Measurements from ENCODE around the gene LCT.
"Not testable (repeated sequence)": the region's sequence is repeated elsewhere in the genome, so short reads cannot be mapped to it uniquely, and the experiment has no call there.

The LCT gene

DNA sequence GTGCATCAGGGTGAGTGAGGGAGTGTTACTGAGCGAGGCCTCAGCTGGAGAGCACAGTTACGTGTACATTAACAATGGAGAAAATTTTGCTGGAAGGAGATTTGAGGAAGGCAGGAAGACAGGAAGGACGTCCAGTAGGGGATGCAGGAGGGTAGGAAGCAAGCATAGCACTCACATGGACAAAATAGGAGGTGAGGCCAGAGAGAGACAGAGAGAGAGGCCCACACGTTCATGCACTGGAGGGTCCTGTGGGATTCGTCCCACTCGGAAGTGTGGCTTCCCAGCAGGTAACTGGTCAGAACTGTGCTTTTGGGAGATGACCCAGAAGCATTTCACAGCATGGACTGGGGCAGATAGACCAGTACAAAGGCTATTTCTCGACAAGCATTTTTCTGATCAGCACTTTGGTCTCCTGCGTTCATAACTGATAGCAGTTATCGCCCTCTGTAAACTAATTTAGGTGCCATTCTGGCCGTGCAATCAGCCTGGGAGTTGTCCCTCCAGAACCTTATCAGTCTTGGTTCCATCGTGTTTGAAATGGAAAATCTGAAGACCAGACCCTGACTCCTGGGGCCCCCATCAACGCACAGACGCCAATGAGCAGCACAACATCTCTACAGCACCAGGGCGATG, 5.7 kb downstream of the LCT start:
- DNase-seq, result no peak

DNA sequence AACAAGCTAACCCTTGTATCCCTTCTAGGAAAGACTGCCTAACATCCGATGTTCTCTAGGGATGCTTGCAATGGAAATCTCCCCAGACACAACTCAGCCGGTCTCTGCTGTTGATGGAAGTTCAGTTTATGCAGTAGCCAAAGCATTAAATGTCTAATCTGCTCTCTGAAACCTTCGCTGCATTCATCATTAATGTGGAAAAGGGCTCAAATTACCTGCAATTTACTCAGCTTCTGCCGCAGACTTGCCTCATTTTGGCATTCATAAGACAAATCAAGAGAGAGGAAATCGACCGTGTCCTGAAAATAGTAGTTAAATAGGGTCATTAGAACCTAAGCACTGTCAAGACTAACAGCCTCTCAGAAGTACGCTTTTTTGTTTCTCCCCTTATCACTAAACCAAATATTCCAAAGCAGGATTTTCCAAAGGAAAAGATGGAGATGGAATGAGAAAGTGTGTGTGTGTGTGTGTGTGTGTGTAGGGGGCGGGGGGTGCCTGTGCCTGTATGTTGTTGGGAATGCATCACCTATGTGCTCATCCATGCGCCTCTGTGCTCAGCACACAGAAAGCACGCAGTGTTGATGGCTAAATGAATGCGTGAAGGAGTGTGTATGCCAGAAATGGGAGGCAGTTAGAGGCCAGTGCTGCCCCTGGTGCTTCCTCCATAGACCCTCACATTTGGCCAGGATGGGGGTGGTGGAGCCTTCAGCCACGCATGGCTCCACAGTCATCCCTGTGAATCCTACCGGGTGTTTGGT, 7.4 kb downstream of the LCT start:
- no peak for DNase-seq

DNA sequence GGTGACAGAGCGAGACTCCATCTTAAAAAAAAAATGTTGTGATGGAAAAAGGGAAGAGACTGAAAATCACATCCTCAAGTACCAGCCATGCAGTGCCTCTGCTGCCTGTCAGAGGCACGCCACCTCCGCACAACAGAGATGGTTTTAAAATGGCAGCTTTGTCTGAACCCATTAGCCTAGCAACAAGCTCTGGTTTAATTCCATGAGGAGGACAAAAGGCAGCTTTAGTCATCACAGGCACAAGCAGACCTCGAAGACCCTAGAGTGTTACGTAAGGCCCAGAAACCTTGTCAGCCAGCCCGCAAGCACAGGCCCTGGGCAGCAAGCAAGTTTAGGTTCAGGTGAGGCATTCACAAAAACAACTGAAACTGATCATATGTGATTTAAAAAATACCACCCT, 10.4 kb downstream of the LCT start:
- no peak for DNase-seq

DNA sequence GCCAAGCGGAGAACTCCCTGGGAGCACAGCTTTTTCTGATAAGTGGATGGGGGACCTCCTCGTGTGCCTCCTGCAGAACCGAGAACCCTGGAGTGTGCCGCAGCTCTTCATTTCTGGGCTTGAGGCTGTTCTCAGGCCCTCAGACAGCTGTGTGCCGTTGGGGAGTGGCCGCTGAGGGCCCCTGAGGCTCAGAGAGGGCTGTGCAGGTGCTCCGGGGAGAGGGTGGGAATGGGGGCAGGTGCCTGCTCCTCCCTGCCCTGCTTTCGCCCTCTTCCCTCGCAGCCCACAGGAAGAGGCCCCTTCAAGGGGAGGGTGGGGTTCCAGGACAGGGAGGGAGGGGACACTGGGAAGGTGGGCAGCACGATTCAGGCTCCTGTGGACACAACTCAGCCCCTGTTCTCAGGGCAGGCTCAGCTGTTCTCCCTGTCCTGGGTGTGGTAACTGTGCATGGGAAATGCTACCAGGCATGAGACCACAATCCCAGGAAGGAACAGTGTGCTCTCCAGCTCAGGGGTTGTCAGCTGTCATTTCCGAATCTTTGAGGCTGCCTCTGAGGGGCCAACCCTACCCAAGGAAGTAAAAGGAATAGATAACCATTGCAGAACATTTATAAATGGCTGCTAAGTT, 11.3 kb downstream of the LCT start:
- DNase-seq, result no peak

DNA sequence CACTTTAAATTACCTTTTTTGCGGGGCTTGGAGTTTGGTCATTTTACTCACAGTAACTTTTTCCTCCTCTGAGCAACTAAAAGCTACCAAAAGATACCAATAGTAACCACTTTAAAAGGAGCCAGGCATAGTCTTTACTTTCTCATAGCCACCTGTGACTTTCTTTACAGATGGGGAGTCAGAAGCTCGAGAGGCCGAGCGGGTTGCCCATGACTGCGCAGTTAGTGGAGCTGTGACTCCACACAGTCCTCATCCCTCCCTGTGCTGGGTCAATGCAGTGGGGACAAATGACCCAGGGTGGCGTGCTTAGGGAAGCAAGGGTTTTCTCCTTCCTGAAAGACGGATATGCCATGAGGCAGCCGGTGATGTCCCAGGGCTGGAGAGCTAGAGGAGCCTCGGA, 11.9 kb downstream of the LCT start:
- DNase-seq, result no peak

DNA sequence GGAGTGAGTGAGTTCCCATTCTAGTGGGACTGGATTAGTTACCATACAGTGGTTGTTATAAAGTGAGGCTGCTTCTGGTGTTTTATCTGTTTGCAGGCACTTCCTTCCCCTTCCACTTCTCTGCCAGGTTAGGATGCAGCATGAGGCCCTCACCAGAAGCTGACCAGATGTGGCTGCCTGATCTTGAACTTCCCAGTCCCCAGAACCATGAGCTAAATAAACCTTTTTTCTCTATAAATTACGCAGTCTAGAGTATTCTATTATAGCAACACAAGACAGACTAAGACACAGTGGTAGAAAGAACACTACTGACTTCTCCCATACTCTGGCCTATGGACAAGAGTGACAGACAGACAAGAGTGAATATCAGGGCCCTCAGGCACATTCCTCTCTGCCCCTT, 14.1 kb downstream of the LCT start:
- DNase-seq, result no peak

DNA sequence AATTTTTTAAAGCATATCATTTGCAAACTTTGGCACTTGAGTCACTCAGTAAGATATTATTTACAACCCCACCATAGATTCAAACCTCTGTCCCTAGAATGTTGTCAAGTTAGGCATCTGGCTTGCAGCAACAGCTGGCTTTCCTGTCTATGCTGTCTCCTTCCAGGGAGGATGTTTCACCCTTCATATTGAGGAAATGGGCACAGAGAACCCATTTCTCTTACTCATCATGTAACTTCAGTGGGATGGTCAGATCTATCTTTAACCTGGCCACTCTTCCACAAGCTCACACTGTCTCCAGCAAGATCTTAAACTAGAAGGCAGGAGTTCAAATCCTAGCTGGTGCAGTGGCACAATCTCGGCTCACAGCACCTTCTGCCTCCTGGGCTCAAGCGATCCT, 15.8 kb downstream of the LCT start:
- no peak for DNase-seq

DNA sequence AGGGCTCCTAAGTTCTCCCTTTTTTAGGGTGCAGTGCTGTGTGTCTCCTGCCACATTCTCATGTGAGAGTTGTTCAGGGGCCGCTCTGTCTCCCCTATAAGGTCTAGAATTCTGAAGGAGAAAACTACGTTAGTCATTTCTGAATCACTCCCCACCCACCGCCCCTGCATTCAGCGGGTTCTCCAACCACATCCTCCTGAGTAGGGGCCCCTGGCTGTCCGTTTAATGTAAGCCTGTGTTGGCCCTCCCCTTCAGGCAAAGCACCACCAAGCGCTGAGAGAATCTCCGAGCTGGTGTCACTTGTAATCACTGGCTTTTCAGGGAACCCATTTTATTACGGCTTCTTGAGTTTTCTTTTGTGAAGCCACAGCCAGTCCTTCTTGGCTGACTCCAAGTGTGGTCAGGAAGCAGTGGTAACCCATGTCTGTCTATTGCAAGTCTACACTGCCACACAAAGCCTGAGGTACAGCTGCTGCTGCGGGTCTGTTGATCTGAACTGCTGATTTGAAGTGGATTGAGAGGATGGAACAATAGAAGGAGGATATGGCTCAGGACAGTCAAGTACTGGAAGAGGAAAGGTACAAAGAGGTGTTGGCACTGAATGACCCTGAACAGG, 16.9 kb downstream of the LCT start:
- peak; percentile 85 for DNase-seq

DNA sequence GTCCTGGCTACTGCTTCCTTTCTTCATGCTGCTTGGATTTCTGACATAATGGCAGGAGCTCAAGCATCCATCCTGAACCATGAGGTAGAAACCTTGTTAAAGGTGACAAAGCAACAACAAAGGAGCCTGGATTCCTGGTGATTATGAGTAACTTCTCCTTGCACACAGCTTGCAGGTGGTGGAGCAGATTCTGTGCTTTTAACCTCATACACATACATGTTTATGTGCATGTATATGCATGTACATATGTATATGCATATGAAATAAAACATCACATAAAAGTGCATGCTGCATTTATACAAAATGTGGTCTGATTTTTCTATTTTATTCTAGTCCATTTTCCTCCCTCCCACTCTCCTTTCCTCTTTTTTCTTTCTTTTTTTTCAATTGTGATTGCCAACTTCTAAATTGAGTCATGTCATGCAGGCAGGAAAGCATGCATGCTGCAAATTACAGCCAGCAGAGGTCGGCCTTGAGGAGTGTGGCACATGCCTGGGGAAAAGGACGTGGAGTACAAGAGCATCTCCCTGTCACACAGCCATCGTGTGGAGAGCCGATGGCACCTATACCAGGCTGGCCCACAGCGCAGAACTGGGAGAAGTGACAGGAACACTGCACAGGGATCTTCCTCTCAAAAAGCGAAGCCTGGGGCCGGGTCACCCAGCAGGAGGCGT, 17.9 kb downstream of the LCT start:
- no peak for DNase-seq

DNA sequence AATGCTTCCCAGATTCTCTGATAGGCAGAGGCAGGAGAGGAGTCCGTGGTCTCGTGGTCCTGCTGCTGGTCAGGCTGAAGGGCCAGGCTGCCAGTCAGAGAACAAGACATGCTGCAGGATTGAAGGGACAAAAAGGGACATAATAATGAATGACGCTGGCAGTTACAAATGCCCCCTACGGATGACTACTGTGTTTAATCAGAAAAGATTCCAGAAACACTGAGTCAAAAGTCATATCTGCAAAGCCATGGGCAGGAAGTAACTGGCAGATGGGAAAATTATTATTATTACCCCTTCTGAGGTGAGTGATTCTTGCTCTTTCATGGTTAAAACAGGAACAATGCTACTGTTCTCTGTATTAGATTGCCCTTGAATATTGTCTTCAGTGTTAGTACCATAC, 19.0 kb downstream of the LCT start:
- no peak for DNase-seq

DNA sequence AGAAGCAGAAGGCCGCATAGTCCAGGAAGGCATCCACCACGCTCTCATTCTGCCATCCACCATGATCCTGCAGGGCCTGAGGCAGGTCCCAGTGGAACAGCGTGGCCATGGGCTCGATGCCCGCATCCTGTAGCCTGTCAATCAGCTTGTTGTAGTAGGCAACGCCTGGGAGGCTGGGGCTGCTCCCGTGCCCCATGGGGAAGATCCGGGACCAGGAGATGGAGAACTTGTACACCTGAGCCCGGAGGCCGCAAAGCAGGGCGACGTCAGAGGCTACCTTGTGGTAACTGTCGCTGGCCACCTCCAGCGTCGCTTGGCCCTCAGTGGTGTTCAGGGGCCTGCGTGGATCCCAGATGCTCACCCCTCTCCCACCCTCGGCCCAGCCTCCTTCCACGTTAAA, 19.5 kb downstream of the LCT start:
- DNase-seq, result no peak

DNA sequence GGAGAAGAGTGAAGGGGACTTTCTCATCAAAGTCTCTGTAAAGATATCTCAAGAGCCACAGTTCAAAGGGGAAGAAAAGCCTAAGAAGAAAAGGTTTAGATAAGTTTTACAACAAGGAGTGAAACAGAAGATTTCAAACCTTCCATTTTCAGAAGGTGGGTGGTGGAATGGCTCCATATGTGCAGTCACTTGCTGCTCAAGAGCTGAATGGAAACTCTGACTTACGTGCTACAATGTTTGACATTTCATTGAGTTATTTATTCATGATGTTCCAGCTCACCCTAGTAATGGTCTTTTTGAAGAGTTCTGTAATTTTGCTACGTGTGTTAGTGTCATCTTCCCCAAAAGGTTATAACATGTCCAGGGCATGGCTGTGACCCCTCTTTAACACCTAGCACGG, 21.7 kb downstream of the LCT start:
- DNase-seq, result no peak

DNA sequence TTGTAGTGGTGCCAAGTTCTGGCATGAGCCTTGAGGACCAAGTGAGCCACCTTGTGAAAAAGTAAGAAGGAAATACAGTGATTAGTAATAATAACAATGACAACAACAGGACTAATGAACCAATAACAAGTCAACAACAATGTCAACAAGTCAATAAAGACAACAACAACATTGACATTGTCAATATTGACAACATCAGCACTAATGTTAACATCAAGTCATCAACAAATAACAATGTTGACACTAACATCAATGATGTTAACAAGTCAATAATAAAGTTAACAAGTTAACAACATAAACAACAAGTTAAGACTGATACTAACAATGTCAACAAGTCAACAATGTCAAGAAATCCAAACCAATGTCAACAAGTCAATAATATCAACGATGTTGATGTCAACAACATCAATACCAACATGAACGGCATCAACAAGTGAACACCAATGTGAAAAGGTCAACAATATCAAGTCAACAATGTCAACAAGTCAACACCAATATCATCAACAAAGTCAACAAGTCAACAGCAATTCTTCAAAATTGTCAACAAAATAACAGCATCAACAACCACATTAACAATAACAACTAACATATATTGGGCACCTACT, 24.0 kb downstream of the LCT start:
- no peak for DNase-seq

DNA sequence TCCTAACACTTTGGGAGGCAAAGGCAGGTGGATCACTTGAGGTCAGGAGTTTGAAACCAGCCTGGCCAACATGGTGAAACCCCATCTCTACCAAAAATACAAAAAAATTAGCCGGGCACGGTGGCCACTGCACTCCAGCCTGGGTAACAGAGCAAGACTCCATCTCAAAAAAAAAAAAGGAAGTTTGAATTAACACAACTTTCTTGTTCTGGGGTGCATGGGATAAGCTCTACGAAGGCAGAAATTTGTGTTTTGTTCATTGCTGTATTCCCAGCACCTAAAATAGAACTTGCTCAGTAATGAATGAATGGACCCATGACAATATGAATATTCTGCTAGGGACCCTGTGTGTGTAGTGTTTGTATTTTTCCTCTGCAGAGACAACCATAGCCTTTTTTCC, 29.1 kb downstream of the LCT start:
- not testable (repeated sequence) for DNase-seq

DNA sequence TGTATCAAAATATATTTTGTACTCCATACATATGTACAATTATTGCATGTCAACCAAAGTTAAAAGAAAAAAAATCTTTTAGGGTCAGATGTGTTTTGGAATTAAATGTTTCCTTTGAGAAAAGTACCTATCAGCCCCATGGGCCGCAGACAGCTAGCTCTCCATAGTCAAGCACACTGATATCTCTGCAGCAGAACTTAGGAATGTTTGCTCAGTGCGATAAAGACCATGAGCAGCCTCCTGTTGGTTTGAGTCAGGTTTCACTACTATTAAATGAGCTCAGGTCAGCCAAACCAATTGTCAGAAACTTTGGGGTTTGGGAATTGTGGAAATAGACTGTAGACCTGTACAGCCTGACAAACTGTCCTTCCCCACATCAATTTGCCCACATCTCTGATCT, 33.7 kb downstream of the LCT start:
- no peak for DNase-seq

DNA sequence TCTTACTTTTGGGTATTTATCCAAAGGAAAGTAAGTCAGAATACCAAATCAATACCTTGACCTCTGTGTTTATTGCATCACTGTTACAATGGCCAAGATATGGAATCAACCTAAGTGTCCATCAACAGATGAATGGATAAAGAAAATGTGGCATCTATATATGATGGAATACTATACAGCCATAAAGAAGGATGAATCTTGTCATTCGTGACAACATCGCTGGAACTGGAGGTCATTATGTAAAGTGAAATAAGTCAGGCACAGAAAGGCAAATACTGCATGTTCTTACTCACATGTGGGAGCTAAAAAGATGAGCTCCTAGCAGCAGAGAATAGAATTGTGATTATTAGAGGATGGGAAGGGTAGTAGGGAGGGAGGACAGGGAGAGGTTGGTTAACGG, 34.6 kb downstream of the LCT start:
- no peak for DNase-seq

DNA sequence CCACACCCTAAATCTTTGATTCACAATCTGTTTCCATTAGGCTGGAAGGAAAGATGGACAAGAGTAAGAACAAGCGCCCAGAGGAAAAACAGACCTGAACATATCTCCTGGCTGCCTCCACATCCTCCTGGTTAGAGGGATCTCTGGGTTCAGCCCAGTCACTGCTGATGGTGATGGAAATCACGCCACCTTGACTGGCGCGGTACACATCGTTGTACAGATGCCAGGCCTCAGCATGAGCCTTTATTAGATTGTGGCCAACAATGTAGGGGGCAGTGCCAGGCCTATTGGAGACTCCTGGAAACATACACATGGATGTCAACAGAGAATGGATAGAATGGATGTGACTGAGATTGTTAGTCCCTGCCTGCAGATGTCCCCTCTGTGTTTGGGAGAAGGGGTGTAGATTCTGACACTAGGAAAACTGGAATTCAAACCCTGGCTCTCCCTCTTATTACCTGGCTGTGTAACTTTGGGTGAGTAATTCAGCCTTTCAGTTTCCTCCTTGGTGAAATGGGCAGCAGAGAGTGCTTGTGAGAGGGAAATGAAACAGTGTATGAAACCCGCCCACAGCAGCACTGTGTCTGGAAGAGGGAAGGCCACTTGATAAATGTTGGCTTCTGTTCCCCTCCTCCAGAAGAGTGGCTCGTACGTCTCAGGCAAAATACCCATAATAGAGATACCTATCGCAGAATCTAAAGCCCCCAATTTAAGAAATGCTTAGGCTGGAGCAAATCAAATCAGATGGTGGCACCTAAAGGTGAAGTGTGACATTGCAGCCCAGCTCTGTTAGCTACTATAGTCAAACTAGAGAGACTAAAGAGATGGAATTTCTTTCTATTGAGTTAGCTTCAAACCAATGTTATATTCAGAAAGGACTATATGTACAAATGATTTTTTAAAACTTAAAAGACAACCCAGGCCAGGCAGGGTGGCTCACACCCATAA, 36.2 kb downstream of the LCT start:
- DNase-seq, result no peak

DNA sequence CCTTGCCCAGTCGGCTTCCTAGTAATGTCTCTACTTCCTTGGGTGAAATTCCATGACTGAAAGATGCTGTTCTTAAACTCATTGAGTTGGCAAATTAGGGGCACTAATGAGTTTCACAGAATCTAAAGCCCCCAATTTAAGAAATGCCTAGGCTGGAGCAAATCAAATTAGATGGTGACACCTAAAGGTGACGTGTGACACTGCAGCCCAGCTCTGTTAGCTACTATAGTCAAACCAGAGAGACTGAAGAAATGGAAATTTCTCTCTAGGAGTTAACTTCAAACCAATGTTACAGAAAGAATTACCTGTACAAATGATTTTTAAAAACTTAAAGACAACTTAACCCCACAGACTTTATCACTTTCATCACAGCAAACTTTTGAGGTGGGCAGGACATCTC, 37.2 kb downstream of the LCT start:
- no peak for DNase-seq

DNA sequence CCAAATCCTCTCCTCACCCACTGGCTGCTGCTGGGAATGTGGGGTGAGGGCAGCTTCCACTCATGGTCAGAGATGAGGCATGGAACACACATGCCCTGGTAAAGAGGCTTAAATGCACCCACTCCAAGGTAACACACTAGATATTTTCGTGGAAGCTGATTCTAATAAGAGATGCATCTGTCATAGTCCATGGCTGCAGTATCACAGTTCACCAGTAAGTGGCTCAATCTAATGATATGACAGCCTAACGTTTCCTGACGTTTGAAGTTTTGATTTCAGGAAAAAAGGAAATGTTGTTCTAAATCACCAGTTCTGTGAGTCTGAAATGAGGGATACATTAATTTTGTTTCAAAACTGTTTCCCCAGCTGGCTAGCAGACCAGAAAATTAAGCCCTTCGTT, 38.2 kb downstream of the LCT start:
- no peak for DNase-seq

DNA sequence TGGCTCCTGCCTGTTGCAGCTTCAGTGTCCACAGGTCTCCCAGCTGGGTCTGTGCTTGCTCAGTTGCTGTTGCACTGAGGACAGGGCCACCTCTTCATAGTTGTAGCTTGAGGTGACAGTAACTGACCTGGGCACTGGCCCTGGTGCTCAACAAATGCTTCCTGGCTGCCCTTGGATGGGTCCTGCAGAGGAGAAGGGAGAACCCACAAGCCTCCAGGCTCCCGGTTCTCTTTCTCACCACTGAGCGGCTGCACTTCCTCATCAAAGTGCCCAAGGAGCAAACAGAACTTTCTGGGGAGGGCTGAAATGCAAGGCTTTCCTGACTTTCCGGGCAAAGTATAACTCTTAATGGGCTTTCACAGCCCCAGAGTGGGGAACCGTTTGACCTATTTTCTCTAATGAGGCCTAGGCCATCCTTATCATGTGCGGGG, 38.7 kb downstream of the LCT start:
- no peak for DNase-seq

DNA sequence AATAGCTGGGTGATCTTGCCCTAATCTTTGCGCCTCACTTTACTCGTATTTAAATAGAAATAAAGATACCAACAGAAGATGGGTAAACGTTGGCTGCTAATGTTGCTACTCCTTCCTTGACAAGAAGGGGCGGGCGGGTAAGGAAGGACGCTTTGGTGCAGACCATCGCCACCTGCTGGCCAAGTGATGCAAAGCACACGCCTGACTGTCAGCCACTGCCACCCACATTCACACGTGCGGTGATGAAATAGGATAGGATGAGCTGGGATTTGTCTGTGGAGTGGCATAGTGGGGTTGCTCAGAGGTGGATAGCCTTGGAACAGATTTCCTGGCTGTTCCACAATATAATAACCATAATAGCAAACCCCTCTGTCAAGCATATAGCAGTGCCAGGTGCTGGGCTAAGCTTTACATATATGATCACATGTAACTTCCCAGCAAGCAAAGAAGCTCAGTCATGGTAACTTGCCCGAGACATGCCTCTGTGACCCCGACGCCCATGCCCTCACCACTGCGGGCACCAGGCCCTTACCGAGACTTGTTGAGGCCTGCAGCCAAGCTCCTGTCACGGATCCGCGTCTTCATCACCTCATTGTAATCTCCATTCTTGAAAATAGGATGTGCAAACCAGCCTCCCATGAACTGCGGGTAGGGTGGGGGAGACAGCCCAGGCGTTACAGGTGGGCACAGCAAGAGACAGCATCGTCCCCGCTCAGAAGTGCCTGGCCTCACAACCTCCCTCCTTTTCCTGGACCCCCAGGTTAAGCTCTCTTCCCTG, 39.3 kb downstream of the LCT start:
- DNase-seq, result peak; percentile 49

Data from NK-92 treated with Interleukin-12 subunit alpha and Interleukin-12 subunit beta, amount 100 ng/mL, for 24 hours (cell line).